Skeletal muscle satellite cell (primary cell): ENCODE data around the gene NR4A3.

Experiments used
- H3K27me3 ChIP-seq: 2 replicates; pipeline ENCODE4 v1.7.0; 2013; ENCODE audit warnings: low read length; ENCODE audit not compliant: control insufficient read depth, insufficient read depth
- H3K36me3 ChIP-seq: 2 replicates; pipeline ENCODE4 v1.7.0; 2013; ENCODE audit warnings: mild to moderate bottlenecking, control low read depth, low read length; ENCODE audit not compliant: insufficient read depth
- H3K4me1 ChIP-seq: 2 replicates; pipeline ENCODE4 v1.7.0; 2013; ENCODE audit warnings: low read length; ENCODE audit not compliant: control insufficient read depth, insufficient read depth
- H3K4me2 ChIP-seq: 2 replicates; pipeline ENCODE4 v1.7.0; 2013; ENCODE audit warnings: mild to moderate bottlenecking, low read length
- H3K4me3 ChIP-seq: 2 replicates; pipeline ENCODE4 v1.7.0; 2013; ENCODE audit warnings: low read length
- H3K9ac ChIP-seq: 2 replicates; pipeline ENCODE4 v1.7.0; 2013; ENCODE audit warnings: mild to moderate bottlenecking, low read depth, low read length, moderate library complexity
- H3K9me3 ChIP-seq: replicated peaks from 2 replicates; pipeline ENCODE4 v1.7.0; 2013; ENCODE audit warnings: mild to moderate bottlenecking, control low read depth, low read length

The NR4A3 gene

DNA sequence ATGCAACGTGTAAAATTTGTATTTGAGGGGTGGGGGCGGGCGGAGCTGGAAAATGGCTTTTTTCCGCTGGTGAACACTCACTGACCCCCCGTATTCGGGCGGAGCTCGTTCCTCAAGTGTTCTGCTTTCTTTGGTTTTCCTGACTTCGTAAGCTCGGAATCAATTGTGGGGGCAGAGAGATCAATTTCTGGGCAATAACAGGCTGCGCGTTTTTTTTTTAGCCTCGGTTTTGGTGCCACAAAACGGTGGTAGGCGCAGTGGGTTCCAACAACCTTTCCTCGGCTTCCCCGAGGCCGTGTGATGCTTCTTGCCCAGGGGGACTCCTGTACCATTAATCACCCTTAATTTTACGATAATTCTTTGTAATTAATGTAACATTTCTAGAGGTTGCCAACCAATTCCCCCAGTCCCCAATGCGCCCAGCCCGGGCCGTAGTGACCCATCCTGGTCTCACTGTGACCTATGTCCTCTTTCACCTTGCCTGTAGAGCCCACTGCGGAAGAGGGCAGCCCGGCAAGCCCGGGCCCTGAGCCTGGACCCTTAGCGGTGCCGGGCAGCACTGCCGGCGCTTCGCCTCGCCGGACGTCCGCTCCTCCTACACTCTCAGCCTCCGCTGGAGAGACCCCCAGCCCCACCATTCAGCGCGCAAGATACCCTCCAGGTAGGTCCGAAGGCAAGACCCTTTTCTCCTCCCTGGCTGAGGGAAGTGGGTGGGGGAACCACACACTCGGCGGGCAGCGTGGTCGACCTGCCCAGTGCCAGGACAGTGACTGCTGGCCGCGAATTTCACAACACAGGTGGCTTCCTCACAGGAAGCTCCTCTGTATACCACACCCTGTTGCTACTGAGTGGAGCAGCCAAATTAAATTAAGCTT, 3.7 kb downstream of the NR4A3 start:
- H3K4me2 ChIP-seq, result no peak overlapping the region
- H3K9me3 ChIP-seq, result no peaks in the 10 kb centered on the region
- H3K4me1 ChIP-seq, result peaks cover 16% of the 10 kb centered on the region
- H3K9ac ChIP-seq, result no peak overlapping the region
- H3K27me3 ChIP-seq, result peaks cover 55% of the 10 kb centered on the region
- no peaks in the 10 kb centered on the region for H3K36me3 ChIP-seq
- no peak overlapping the region for H3K4me3 ChIP-seq

- H3K4me1 ChIP-seq, result peaks cover 16% of the 10 kb centered on the region
- peaks cover 55% of the 10 kb centered on the region for H3K27me3 ChIP-seq
- no peaks in the 10 kb centered on the region for H3K36me3 ChIP-seq
- no peak overlapping the region for H3K4me2 ChIP-seq
- no peak overlapping the region for H3K4me3 ChIP-seq
- H3K9me3 ChIP-seq, result no peaks in the 10 kb centered on the region
- H3K9ac ChIP-seq, result no peak overlapping the region
Measured at GRCh38 chr9:99826579-99826978, 4.9 kb downstream of the NR4A3 start.

DNA sequence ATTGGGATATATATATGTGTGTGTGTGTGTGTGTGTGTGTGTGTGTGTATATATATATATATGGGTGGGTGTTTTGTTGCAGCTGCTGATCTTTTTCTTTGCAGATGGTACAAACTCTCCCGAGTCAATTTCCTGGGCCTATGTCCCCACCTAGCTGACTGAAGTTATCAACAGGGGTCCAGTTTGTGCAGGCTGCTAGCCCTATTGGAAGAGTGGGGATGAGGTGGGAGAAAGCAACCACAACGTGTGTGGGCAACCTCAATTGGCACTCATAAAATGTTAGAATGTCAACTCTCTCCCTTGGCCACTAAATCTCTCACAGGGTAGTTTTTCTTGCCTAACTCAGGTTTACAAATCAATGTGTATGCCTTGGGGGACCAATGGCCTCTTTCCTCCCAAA, 5.6 kb downstream of the NR4A3 start:
- Histone ChIP-seq H3K36me3 (no peaks in the 10 kb centered on the region), H3K4me3 (no peak overlapping the region), H3K4me1 (peaks cover 16% of the 10 kb centered on the region), H3K9me3 (no peaks in the 10 kb centered on the region), H3K27me3 (peaks cover 55% of the 10 kb centered on the region), H3K9ac (no peak overlapping the region), H3K4me2 (no peak overlapping the region)

GRCh38 chr9:99828054-99828416, 6.3 kb downstream of the NR4A3 start:
- Histone ChIP-seq H3K36me3 (no peaks in the 10 kb centered on the region), H3K27me3 (peaks cover 55% of the 10 kb centered on the region), H3K9me3 (no peaks in the 10 kb centered on the region), H3K4me1 (peaks cover 13% of the 10 kb centered on the region), H3K4me3 (no peak overlapping the region), H3K9ac (no peak overlapping the region), H3K4me2 (no peak overlapping the region)

DNA sequence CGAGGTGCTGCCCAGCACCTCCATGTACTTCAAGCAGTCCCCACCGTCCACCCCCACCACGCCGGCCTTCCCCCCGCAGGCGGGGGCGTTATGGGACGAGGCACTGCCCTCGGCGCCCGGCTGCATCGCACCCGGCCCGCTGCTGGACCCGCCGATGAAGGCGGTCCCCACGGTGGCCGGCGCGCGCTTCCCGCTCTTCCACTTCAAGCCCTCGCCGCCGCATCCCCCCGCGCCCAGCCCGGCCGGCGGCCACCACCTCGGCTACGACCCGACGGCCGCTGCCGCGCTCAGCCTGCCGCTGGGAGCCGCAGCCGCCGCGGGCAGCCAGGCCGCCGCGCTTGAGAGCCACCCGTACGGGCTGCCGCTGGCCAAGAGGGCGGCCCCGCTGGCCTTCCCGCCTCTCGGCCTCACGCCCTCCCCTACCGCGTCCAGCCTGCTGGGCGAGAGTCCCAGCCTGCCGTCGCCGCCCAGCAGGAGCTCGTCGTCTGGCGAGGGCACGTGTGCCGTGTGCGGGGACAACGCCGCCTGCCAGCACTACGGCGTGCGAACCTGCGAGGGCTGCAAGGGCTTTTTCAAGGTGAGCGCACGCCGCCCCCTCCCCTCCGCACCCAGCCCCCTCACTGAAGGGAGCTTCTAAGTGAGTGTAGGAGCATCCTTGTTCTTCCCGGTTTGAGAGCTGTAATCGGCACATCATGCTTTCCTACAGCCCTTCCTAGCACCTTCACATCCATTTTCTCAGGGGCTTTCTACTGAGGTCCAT, 6.9 kb downstream of the NR4A3 start:
- Histone ChIP-seq H3K4me2 (peak overlapping the region; percentile 48), H3K4me1 (peaks cover 9% of the 10 kb centered on the region), H3K36me3 (no peaks in the 10 kb centered on the region), H3K9ac (no peak overlapping the region), H3K27me3 (peaks cover 55% of the 10 kb centered on the region), H3K9me3 (no peaks in the 10 kb centered on the region), H3K4me3 (peak overlapping the region; percentile 40)

DNA sequence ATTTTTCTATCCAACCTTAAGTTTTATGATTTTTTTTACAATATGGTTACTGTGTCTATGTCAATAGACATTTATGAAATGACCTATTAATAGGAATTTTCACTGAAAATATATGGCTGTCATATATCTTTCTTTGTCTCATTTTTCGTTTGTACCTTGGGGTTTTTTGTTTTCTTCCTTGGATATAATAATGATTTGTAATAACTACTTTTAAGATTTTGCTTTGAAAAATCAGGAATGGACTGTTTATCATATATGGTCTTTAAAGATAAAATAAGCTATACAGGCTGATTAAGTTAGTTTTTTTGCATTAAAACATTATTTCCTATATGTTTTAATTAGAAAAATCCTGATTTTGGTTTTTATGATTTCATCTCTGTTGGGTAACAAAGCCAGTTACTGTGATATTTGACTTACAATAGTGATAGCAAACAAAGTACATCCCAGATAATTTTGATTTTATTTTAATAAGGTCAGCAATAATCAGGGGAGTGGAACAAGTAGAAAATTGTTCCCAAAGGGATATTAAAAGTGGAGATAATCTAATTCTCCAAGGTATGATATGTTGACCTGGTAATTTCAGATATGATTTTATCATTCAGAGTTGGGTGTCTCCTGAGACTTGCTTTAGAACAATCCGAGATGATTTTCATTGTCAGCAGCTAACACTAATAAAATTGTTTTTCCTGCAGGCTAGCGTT, 10.3 kb downstream of the NR4A3 start:
- no peak overlapping the region for H3K4me3 ChIP-seq
- peaks cover 29% of the 10 kb centered on the region for H3K27me3 ChIP-seq
- H3K36me3 ChIP-seq, result no peaks in the 10 kb centered on the region
- no peak overlapping the region for H3K4me2 ChIP-seq
- H3K9me3 ChIP-seq, result no peaks in the 10 kb centered on the region
- no peak overlapping the region for H3K9ac ChIP-seq
- no peaks in the 10 kb centered on the region for H3K4me1 ChIP-seq

DNA sequence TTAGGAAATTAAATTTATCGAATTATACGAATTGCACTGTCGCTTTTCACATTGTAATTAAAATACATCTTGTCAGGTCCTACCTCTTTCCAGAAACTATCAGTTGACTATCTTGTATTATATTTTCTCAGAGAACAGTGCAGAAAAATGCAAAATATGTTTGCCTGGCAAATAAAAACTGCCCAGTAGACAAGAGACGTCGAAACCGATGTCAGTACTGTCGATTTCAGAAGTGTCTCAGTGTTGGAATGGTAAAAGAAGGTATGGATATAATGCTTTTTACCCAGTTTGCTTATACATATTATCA, 10.8 kb downstream of the NR4A3 start:
- H3K4me2 ChIP-seq, result no peak overlapping the region
- H3K4me3 ChIP-seq, result no peak overlapping the region
- peaks cover 24% of the 10 kb centered on the region for H3K27me3 ChIP-seq
- no peaks in the 10 kb centered on the region for H3K4me1 ChIP-seq
- H3K36me3 ChIP-seq, result no peaks in the 10 kb centered on the region
- H3K9ac ChIP-seq, result no peak overlapping the region
- no peaks in the 10 kb centered on the region for H3K9me3 ChIP-seq

GRCh38 chr9:99833735-99834134, 12.1 kb downstream of the NR4A3 start:
- Histone ChIP-seq H3K4me1 (no peaks in the 10 kb centered on the region), H3K9me3 (no peaks in the 10 kb centered on the region), H3K4me2 (no peak overlapping the region), H3K9ac (no peak overlapping the region), H3K4me3 (no peak overlapping the region), H3K36me3 (no peaks in the 10 kb centered on the region), H3K27me3 (peaks cover 12% of the 10 kb centered on the region)

- Histone ChIP-seq H3K27me3 (peaks cover 5% of the 10 kb centered on the region), H3K4me2 (no peak overlapping the region), H3K36me3 (no peaks in the 10 kb centered on the region), H3K9ac (no peak overlapping the region), H3K4me3 (no peak overlapping the region), H3K9me3 (no peaks in the 10 kb centered on the region), H3K4me1 (no peaks in the 10 kb centered on the region)
Measured at GRCh38 chr9:99834474-99834873, 12.8 kb downstream of the NR4A3 start.

DNA sequence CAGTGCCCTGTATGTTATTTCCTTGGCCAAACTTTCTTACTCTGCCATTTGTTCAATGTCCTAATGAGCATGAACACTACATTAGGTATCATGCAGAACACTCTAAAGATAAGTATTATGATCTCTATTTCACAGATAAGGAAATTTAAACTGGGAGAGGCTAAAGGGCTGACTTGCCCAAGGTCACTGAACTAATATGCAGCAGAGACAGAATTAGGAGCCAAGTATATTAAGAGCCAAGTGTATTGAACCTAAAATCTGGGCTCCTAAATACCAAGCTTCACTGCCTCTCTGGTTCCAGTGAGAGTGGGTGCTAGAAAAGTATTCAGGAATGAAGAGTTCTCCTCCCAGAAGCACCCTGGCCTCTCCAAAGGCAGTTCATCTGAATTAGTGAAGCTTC, 13.5 kb downstream of the NR4A3 start:
- Histone ChIP-seq H3K4me2 (no peak overlapping the region), H3K4me1 (no peaks in the 10 kb centered on the region), H3K4me3 (no peak overlapping the region), H3K9ac (no peak overlapping the region), H3K9me3 (no peaks in the 10 kb centered on the region), H3K27me3 (no peaks in the 10 kb centered on the region), H3K36me3 (no peaks in the 10 kb centered on the region)

- H3K4me1 ChIP-seq, result no peaks in the 10 kb centered on the region
- H3K4me2 ChIP-seq, result no peak overlapping the region
- no peak overlapping the region for H3K4me3 ChIP-seq
- no peaks in the 10 kb centered on the region for H3K9me3 ChIP-seq
- H3K27me3 ChIP-seq, result no peaks in the 10 kb centered on the region
- H3K36me3 ChIP-seq, result no peaks in the 10 kb centered on the region
- no peak overlapping the region for H3K9ac ChIP-seq
Measured at GRCh38 chr9:99835581-99835980, 13.9 kb downstream of the NR4A3 start.
